ENCODE data around the gene THBS4.
"Not testable (repeated sequence)": the region's sequence is repeated elsewhere in the genome, so short reads cannot be mapped to it uniquely, and the experiment has no call there.

Gene THBS4

DNA sequence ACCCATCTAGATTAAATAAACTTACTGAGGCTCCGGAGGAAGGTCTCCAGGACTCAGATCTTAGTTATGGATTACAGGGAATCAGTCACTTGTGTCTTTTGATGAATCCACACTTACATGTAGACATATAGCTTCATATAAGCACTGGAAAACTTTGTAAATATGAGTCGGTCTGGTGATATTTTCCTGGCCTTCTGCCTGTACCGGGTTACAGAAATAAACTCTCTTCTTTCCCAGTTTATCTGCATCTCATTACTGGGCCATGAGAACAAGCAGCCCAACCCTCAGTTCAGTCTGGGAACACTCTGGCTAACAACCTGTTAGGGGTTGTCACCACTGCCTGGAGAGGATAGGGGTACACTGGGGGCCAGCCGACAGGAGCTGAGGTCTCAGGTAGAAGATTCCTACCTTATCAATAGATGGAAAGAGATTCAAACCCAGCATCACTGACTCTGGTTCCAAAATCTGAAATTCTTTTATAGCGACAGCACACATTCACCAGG is 59.1 kb downstream of the THBS4 start:
- Histone ChIP-seq H3K9me3 (ENCODE audit: control insufficient read depth, insufficient read depth, low read length) (no peaks in the 10 kb centered on the region), H3K4me3 (ENCODE audit: low read length) (no peak overlapping the region), H3K27ac (ENCODE audit: low read length) (no peak overlapping the region), H3K36me3 (ENCODE audit: control insufficient read depth, insufficient read depth, low read length) (no peaks in the 10 kb centered on the region), H3K4me1 (ENCODE audit: control insufficient read depth, insufficient read depth, low read length) (peaks cover 7% of the 10 kb centered on the region; the same call in 1 of the 2 replicates), H3K27me3 (ENCODE audit: control insufficient read depth, insufficient read depth, low read length) (no peaks in the 10 kb centered on the region)
- DNase-seq (ENCODE audit: low read depth, low spot score) = no peak
- no CpG with 5 or more reads among the region's 5 CpGs for WGBS (ENCODE audit: insufficient coverage, insufficient read length)

- no peaks in the 10 kb centered on the region for H3K27me3 ChIP-seq (ENCODE audit: control insufficient read depth, insufficient read depth, low read length)
- H3K36me3 ChIP-seq (ENCODE audit: control insufficient read depth, insufficient read depth, low read length) = no peaks in the 10 kb centered on the region
- no peak for DNase-seq (ENCODE audit: low read depth, low spot score)
- no peak overlapping the region for H3K27ac ChIP-seq (ENCODE audit: low read length)
- no peaks in the 10 kb centered on the region for H3K9me3 ChIP-seq (ENCODE audit: control insufficient read depth, insufficient read depth, low read length)
- peaks cover 7% of the 10 kb centered on the region; the same call in 1 of the 2 replicates for H3K4me1 ChIP-seq (ENCODE audit: control insufficient read depth, insufficient read depth, low read length)
- WGBS (ENCODE audit: insufficient coverage, insufficient read length) = no CpG with 5 or more reads among the region's 10 CpGs
- no peak overlapping the region for H3K4me3 ChIP-seq (ENCODE audit: low read length)
Measured at GRCh38 chr5:80097451-80097850, 62.3 kb downstream of the THBS4 start.

DNA sequence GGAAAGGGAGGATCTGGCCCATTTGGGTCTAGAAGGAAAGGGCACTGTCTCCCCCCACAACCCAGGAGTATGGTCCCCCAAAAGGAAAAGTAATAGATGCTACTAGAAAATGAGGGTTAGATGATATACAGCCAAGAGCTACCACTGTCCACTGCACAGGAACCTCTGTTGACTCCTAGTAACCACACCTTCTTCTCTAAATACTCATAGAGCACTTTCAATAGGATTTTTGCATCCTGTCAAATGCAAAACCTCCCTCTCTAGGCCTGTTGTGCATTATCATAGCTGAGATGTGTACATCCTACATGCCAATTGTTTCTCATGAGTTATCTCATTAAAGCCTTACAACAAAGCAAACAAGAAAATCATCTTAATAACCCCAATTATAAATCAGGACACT is 66.8 kb downstream of the THBS4 start:
- Histone ChIP-seq H3K27me3 (ENCODE audit: control insufficient read depth, insufficient read depth, low read length) (no peaks in the 10 kb centered on the region), H3K9me3 (ENCODE audit: control insufficient read depth, insufficient read depth, low read length) (no peaks in the 10 kb centered on the region), H3K4me3 (ENCODE audit: low read length) (no peak overlapping the region), H3K4me1 (ENCODE audit: control insufficient read depth, insufficient read depth, low read length) (peaks cover 7% of the 10 kb centered on the region; the same call in 1 of the 2 replicates), H3K36me3 (ENCODE audit: control insufficient read depth, insufficient read depth, low read length) (no peaks in the 10 kb centered on the region), H3K27ac (ENCODE audit: low read length) (no peak overlapping the region)
- DNase-seq (ENCODE audit: low read depth, low spot score) = no peak

DNA sequence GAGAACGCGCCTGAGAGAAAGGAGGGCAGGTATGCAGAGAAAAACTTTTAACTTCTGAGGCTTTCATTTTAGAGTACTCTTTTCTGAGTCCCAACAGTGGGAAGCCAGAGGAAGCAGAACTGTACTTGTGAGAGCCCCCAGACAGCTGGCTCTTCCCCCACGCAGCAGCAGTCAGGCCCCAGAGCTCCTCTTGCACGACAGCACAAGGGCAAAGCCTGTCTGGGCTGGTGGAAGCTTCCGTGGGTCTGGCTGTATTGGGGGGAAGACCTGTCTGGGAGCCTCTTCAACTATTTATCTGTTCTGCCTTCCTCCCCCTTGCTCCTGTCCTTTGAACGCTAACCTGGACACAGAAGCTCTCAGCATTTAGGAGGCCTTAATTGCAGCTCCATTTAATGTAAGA is 68.2 kb downstream of the THBS4 start:
- H3K36me3 ChIP-seq (ENCODE audit: control insufficient read depth, insufficient read depth, low read length) = no peaks in the 10 kb centered on the region
- no peaks in the 10 kb centered on the region for H3K27me3 ChIP-seq (ENCODE audit: control insufficient read depth, insufficient read depth, low read length)
- no peak for DNase-seq (ENCODE audit: low read depth, low spot score)
- H3K4me1 ChIP-seq (ENCODE audit: control insufficient read depth, insufficient read depth, low read length) = no peaks in the 10 kb centered on the region
- H3K4me3 ChIP-seq (ENCODE audit: low read length) = no peak overlapping the region
- no peaks in the 10 kb centered on the region for H3K9me3 ChIP-seq (ENCODE audit: control insufficient read depth, insufficient read depth, low read length)
- WGBS (ENCODE audit: insufficient coverage, insufficient read length) = no CpG with 5 or more reads among the region's 6 CpGs
- H3K27ac ChIP-seq (ENCODE audit: low read length) = no peak overlapping the region

- DNase-seq (ENCODE audit: low read depth, low spot score) = no peak
- Histone ChIP-seq H3K36me3 (ENCODE audit: control insufficient read depth, insufficient read depth, low read length) (no peaks in the 10 kb centered on the region), H3K4me1 (ENCODE audit: control insufficient read depth, insufficient read depth, low read length) (peaks cover 9% of the 10 kb centered on the region; the same call in 1 of the 2 replicates), H3K27me3 (ENCODE audit: control insufficient read depth, insufficient read depth, low read length) (no peaks in the 10 kb centered on the region), H3K4me3 (ENCODE audit: low read length) (no peak overlapping the region), H3K27ac (ENCODE audit: low read length) (no peak overlapping the region), H3K9me3 (ENCODE audit: control insufficient read depth, insufficient read depth, low read length) (no peaks in the 10 kb centered on the region)
- no CpG with 5 or more reads among the region's 7 CpGs for WGBS (ENCODE audit: insufficient coverage, insufficient read length)
Measured at GRCh38 chr5:80105698-80106439, 70.7 kb downstream of the THBS4 start.

- Histone ChIP-seq H3K9me3 (ENCODE audit: control insufficient read depth, insufficient read depth, low read length) (no peaks in the 10 kb centered on the region), H3K36me3 (ENCODE audit: control insufficient read depth, insufficient read depth, low read length) (no peaks in the 10 kb centered on the region), H3K4me1 (ENCODE audit: control insufficient read depth, insufficient read depth, low read length) (peaks cover 9% of the 10 kb centered on the region; the same call in 1 of the 2 replicates), H3K27ac (ENCODE audit: low read length) (no peak overlapping the region), H3K27me3 (ENCODE audit: control insufficient read depth, insufficient read depth, low read length) (no peaks in the 10 kb centered on the region), H3K4me3 (ENCODE audit: low read length) (no peak overlapping the region)
- no peak for DNase-seq (ENCODE audit: low read depth, low spot score)
- no CpG with 5 or more reads among the region's 5 CpGs for WGBS (ENCODE audit: insufficient coverage, insufficient read length)
Measured at GRCh38 chr5:80106916-80107315, 71.8 kb downstream of the THBS4 start.

GRCh38 chr5:80109646-80110478 is 74.7 kb downstream of the THBS4 start:
- no peaks in the 10 kb centered on the region for H3K27me3 ChIP-seq (ENCODE audit: control insufficient read depth, insufficient read depth, low read length)
- no peaks in the 10 kb centered on the region for H3K36me3 ChIP-seq (ENCODE audit: control insufficient read depth, insufficient read depth, low read length)
- peaks cover 9% of the 10 kb centered on the region; the same call in 1 of the 2 replicates for H3K4me1 ChIP-seq (ENCODE audit: control insufficient read depth, insufficient read depth, low read length)
- no CpG with 5 or more reads among the region's 9 CpGs for WGBS (ENCODE audit: insufficient coverage, insufficient read length)
- no peak overlapping the region for H3K4me3 ChIP-seq (ENCODE audit: low read length)
- H3K27ac ChIP-seq (ENCODE audit: low read length) = no peak overlapping the region
- no peaks in the 10 kb centered on the region for H3K9me3 ChIP-seq (ENCODE audit: control insufficient read depth, insufficient read depth, low read length)
- no peak for DNase-seq (ENCODE audit: low read depth, low spot score)

- not testable (repeated sequence) for H3K4me3 ChIP-seq (ENCODE audit: low read length); H3K36me3 ChIP-seq (ENCODE audit: control insufficient read depth, insufficient read depth, low read length); H3K27ac ChIP-seq (ENCODE audit: low read length); H3K4me1 ChIP-seq (ENCODE audit: control insufficient read depth, insufficient read depth, low read length); H3K9me3 ChIP-seq (ENCODE audit: control insufficient read depth, insufficient read depth, low read length); H3K27me3 ChIP-seq (ENCODE audit: control insufficient read depth, insufficient read depth, low read length); DNase-seq (ENCODE audit: low read depth, low spot score)
- WGBS (ENCODE audit: insufficient coverage, insufficient read length) = no CpG with 5 or more reads among the region's 5 CpGs
Measured at GRCh38 chr5:80111376-80111990, 76.3 kb downstream of the THBS4 start.

DNA sequence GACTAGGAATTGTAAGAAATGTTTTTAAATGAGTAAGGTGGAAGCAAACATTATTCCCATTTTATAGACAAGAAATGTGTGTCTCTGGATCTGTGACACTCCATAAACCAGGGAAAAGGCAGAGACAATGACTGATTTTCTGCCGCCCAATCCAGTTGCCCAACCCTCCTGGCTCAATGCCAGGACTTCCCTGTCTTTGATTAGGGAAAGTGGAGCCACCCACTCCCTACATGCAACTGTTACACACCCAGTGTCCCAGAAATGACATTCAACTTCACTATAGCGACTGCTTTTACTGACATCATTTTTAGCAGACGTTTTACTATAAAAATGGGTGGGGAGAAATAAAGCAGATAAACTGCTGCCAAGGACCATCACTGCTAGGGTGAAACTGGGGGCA is 79.7 kb downstream of the THBS4 start:
- H3K4me1 ChIP-seq (ENCODE audit: control insufficient read depth, insufficient read depth, low read length) = peaks cover 6% of the 10 kb centered on the region; the same call in 1 of the 2 replicates
- no CpG with 5 or more reads among the region's 3 CpGs for WGBS (ENCODE audit: insufficient coverage, insufficient read length)
- H3K4me3 ChIP-seq (ENCODE audit: low read length) = no peak overlapping the region
- no peaks in the 10 kb centered on the region for H3K27me3 ChIP-seq (ENCODE audit: control insufficient read depth, insufficient read depth, low read length)
- no peaks in the 10 kb centered on the region for H3K9me3 ChIP-seq (ENCODE audit: control insufficient read depth, insufficient read depth, low read length)
- no peaks in the 10 kb centered on the region for H3K36me3 ChIP-seq (ENCODE audit: control insufficient read depth, insufficient read depth, low read length)
- H3K27ac ChIP-seq (ENCODE audit: low read length) = no peak overlapping the region
- DNase-seq (ENCODE audit: low read depth, low spot score) = no peak

GRCh38 chr5:80116000-80116399 is 80.9 kb downstream of the THBS4 start:
- no peaks in the 10 kb centered on the region for H3K27me3 ChIP-seq (ENCODE audit: control insufficient read depth, insufficient read depth, low read length)
- no peaks in the 10 kb centered on the region for H3K36me3 ChIP-seq (ENCODE audit: control insufficient read depth, insufficient read depth, low read length)
- WGBS (ENCODE audit: insufficient coverage, insufficient read length) = no CpG with 5 or more reads among the region's 4 CpGs
- no peak overlapping the region for H3K27ac ChIP-seq (ENCODE audit: low read length)
- no peaks in the 10 kb centered on the region for H3K9me3 ChIP-seq (ENCODE audit: control insufficient read depth, insufficient read depth, low read length)
- H3K4me3 ChIP-seq (ENCODE audit: low read length) = no peak overlapping the region
- no peaks in the 10 kb centered on the region for H3K4me1 ChIP-seq (ENCODE audit: control insufficient read depth, insufficient read depth, low read length)
- no peak for DNase-seq (ENCODE audit: low read depth, low spot score)

All from iPS DF 6.9 (cell line).